Hepatocyte (in vitro differentiated cells): ENCODE data around the gene CHCHD6.

Experiments
- EZH2 ChIP-seq: fragments of 200-600 bp; sonication (generic); IDR thresholded peaks from 2 replicates; pipeline ENCODE4 v1.6.1; 2016; ENCODE audit warnings: antibody characterized with exemption, mild to moderate bottlenecking, borderline replicate concordance
- EZH2phosphoT487 ChIP-seq: fragments of 200-600 bp; sonication (generic); IDR thresholded peaks from one replicate; pipeline ENCODE4 v1.6.1; 2018; ENCODE audit warnings: antibody characterized with exemption, mild to moderate bottlenecking, low read depth, moderate library complexity; ENCODE audit not compliant: unreplicated experiment, severe bottlenecking
- TF ChIP-seq, protein P1 (sequence below): fragments of 200-600 bp; sonication (generic); IDR thresholded peaks from 2 replicates; pipeline ENCODE4 v1.5.1; 2016; ENCODE audit warnings: antibody characterized with exemption, mild to moderate bottlenecking; ENCODE audit not compliant: poor library complexity

DNA sequence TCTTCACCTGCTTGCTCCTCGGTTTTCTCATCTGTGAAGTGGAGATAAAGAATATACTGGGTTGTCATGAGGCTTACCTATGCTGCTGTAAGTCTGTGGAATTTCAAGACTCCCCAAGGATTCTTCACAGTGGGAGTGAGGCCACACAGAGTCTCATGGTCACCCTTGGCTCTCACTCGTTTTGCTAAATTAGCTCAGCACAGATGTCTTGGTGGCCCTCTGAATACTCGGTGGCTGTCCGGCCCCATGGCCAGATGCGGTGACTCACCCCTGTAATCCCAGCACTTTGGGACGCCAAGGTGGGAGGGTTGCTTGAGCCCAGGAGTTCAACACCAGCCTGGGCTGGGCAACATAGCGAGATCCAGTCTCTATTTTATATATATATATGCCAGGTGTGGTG is 5.0 kb upstream of the CHCHD6 start:
- TF ChIP-seq, protein P1, sequence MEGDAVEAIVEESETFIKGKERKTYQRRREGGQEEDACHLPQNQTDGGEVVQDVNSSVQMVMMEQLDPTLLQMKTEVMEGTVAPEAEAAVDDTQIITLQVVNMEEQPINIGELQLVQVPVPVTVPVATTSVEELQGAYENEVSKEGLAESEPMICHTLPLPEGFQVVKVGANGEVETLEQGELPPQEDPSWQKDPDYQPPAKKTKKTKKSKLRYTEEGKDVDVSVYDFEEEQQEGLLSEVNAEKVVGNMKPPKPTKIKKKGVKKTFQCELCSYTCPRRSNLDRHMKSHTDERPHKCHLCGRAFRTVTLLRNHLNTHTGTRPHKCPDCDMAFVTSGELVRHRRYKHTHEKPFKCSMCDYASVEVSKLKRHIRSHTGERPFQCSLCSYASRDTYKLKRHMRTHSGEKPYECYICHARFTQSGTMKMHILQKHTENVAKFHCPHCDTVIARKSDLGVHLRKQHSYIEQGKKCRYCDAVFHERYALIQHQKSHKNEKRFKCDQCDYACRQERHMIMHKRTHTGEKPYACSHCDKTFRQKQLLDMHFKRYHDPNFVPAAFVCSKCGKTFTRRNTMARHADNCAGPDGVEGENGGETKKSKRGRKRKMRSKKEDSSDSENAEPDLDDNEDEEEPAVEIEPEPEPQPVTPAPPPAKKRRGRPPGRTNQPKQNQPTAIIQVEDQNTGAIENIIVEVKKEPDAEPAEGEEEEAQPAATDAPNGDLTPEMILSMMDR, result no peak
- TF ChIP-seq EZH2phosphoT487 (no peak), EZH2 (no peak)
